Stomach smooth muscle (tissue), 2 donors: ENCODE data around the gene DRAP1.

Source experiments
- H3K27ac ChIP-seq: one replicate; pipeline ENCODE4 v1.7.0; 2013; ENCODE audit warnings: mild to moderate bottlenecking, low read length, inconsistent platforms
- H3K27me3 ChIP-seq, 2 donors: one replicate each; pipeline ENCODE4 v1.7.0; 2013; ENCODE audit warnings: low read length in 2 of 2; ENCODE audit not compliant: insufficient read depth in 2 of 2, control insufficient read depth in 1 of 2
- H3K36me3 ChIP-seq, 2 donors: one replicate each; pipeline ENCODE4 v1.7.0; 2013; ENCODE audit warnings: low read length in 2 of 2; ENCODE audit not compliant: control insufficient read depth in 2 of 2, insufficient read depth in 2 of 2
- H3K4me1 ChIP-seq: one replicate; pipeline ENCODE4 v1.7.0; 2013; ENCODE audit warnings: low read length; ENCODE audit not compliant: control insufficient read depth, insufficient read depth
- H3K4me3 ChIP-seq, 2 donors: one replicate each; pipeline ENCODE4 v1.7.0; 2013; ENCODE audit warnings: low read length in 2 of 2
- H3K9ac ChIP-seq, 2 donors: one replicate each; pipeline ENCODE4 v1.7.0; 2013; ENCODE audit warnings: low read length in 2 of 2, mild to moderate bottlenecking in 1 of 2
- H3K9me3 ChIP-seq, 2 donors: one replicate each; pipeline ENCODE4 v1.7.0; 2013; ENCODE audit warnings: low read length in 2 of 2; ENCODE audit not compliant: control insufficient read depth in 2 of 2
- donor health status: healthy.
- donor health status: Pancreatic carcinoma.

The DRAP1 gene, protein sequence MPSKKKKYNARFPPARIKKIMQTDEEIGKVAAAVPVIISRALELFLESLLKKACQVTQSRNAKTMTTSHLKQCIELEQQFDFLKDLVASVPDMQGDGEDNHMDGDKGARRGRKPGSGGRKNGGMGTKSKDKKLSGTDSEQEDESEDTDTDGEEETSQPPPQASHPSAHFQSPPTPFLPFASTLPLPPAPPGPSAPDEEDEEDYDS

DNA sequence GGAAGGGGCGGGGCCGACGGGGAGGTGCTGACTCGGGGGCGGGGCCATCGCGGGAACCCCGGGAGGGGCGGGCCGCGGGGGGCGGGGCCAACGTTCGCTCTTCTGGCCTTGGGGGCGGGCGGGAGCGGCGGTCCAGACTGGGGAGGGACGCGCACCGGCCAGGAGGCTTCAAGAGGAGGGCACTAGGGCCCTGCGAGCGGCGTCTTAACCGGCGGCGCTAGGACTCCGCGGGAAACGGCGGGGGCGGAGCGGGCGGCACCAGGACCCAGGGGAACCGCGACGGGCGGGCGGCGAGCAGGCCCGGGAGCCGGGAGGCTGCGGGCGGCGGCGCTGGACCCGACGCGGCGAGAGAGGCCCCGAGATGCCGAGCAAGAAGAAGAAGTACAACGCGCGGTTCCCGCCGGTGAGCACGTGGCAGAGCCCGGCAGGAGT lies at the start of gene DRAP1:
DRAP1 (plus strand) TSS at position 286 of the 432 bp plus-strand sequence; CDS start at position 362, 76 bp downstream.
- Histone ChIP-seq H3K27ac (peak within 1 kb of the TSS; percentile 92), H3K36me3 (peaks cover 13 to 14% of the 10 kb centered on the region in 2 donors), H3K27me3 (no peaks in the 10 kb centered on the region), H3K9ac (peak within 1 kb of the TSS; percentile 81 to 97), H3K4me3 (peak within 1 kb of the TSS; percentile 84 to 96), H3K9me3 (no peaks in the 10 kb centered on the region), H3K4me1 (peaks cover 49% of the 10 kb centered on the region)

DNA sequence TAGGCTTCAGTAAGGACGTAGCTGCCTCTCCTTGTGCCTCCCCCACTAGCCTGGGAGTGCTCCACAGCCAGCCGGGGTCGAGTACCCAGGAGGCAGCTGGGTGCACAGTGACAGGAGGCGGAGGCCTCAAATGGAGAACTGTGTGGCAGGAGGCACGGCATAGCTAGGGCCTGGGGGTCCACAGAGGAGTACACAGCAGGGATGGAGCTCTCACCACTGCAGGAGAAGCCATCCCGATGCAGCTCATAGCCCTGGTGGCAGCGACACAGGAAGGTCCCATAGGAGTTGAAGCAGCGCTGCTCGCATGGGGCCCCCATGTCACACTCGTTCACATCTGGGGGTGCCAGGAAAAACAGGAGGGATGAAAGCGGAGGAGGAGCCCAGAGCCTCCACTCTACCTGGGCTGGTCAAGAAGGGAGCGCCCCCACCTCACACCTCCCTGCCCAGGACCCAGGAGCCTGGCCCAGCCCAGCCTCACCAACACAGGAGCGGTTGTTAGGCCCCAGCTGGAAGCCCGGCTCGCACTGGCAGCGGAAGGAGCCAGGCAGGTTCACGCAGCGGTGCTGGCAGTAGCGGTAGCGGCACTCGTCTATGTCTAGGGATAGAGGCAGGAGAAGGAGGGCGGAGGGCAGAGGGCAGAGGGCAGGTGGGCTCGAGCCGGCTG lies 49.5 kb upstream of the DRAP1 start:
- H3K9me3 ChIP-seq, result no peaks in the 10 kb centered on the region
- H3K9ac ChIP-seq, result no peak overlapping the region
- H3K36me3 ChIP-seq, result peaks cover 36 to 40% of the 10 kb centered on the region in 2 donors
- peaks cover 44% of the 10 kb centered on the region for H3K4me1 ChIP-seq
- no peaks in the 10 kb centered on the region for H3K27me3 ChIP-seq
- H3K4me3 ChIP-seq, result no peak overlapping the region
- H3K27ac ChIP-seq, result peak overlapping the region; percentile 89

DNA sequence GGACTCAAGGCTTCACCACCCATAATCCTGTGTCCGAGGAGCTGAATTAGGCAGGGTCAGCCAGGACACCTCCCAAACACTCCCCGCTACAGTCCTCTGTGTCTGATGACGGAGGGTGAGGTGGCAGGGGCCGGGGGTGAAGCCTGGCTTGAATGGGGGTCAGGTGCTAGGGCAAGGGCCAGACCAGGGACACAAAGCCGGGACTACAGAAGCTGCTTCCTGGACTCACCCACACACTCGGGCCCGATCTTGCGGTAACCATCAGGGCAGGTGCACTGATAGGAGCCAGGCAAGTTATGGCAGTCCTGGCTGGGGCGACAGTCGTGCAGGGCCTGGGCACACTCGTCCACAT lies 48.9 kb upstream of the DRAP1 start:
- Histone ChIP-seq H3K9ac (no peak overlapping the region), H3K4me1 (peaks cover 44% of the 10 kb centered on the region), H3K36me3 (peaks cover 31 to 35% of the 10 kb centered on the region in 2 donors), H3K9me3 (no peaks in the 10 kb centered on the region), H3K4me3 (peak overlapping the region in 1 of 2 donors; percentile 15), H3K27ac (peak overlapping the region; percentile 89), H3K27me3 (no peaks in the 10 kb centered on the region)

DNA sequence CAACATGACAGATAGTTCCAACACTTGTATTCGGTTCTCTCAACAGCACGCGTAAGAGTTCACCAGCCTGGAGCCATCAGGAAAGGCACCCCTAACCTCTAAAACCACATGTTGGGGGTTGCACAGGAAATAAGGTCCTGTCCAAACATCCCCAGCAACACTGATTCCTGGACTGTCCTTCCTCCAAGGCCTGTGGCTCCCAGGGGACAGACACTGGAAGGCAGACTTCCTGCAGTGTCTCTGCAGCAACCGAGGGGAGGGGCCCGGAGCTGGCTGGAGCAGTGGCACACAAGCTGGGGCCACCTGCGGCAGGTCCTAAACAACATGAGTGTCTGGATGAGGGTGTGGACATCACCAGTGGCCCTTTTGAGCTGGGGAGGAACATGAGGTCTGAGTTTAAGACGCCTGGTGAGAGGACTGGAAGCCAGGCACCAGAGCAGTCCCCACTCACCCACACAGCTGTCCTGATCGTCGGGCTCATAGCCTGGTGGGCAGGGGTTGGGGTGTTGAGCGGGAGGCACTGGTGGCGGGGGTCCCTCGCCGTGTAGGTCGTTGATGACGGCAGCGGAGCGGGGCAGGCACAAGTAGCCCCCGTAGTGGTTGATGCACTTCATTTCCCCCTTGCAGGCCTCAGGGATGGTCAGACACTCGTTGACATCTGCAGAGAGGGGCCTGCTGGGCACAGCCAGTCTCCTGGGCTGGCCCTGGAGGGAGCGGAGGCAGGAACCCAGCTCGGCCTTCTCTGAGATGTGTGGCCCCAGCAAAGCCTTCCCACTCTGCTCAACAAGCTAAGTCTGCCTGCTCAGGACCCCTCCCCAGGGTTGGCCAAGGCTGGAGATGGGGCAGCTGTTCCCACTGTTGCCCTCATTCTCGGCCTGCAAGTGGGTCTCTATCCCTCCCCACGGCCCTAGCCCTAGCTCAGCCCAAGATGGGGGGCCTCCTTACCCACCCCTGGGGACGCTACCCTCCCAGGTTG lies 48.2 kb upstream of the DRAP1 start:
- Histone ChIP-seq H3K4me3 (peak overlapping the region; percentile 73 to 88), H3K9ac (peak overlapping the region; percentile 88 to 89), H3K36me3 (peaks cover 28% of the 10 kb centered on the region in 2 donors), H3K4me1 (peaks cover 44% of the 10 kb centered on the region), H3K9me3 (no peaks in the 10 kb centered on the region), H3K27ac (peak overlapping the region; percentile 89), H3K27me3 (no peaks in the 10 kb centered on the region)

DNA sequence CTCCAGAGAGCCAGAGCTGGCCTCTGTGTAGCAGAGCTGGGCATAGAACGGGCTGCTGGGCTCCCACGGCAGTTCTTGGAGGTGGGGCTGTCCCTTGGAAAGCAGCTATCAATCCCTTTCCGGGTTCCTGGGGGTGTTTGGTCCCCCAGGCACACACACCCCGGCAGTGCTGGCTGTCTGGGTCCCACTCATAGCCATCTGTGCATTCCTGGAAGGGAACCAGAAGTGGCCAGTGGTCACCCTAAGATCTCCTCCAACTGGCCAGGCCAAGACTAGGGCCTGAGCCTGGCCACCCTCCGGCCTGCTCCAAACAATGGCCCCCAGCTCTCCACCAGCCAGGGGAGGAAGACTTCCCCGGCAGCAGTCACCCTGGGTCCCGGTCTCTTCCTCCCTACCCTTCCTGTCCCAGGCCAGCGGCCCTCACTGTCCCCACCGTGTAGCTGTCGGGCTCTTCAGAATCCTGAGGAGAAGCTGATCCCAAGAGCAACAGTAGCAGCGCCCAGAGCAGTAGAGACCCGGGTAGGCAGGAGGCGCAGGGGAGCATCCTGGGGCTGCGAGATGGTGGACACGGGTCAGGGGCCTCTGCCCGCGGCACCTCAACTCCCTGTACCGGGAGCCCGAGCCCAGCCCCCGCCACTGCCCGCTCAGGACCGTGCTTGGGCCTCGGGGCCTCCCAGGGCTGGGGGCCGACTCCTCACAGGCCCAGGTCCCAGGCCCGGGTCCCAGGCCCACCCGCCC lies 47.2 kb upstream of the DRAP1 start:
- Histone ChIP-seq H3K27me3 (no peaks in the 10 kb centered on the region), H3K27ac (peak overlapping the region; percentile 89), H3K4me3 (peak overlapping the region; percentile 73 to 88), H3K36me3 (peaks cover 23 to 25% of the 10 kb centered on the region in 2 donors), H3K9ac (peak overlapping the region; percentile 88 to 89), H3K4me1 (peaks cover 44% of the 10 kb centered on the region), H3K9me3 (no peaks in the 10 kb centered on the region)

DNA sequence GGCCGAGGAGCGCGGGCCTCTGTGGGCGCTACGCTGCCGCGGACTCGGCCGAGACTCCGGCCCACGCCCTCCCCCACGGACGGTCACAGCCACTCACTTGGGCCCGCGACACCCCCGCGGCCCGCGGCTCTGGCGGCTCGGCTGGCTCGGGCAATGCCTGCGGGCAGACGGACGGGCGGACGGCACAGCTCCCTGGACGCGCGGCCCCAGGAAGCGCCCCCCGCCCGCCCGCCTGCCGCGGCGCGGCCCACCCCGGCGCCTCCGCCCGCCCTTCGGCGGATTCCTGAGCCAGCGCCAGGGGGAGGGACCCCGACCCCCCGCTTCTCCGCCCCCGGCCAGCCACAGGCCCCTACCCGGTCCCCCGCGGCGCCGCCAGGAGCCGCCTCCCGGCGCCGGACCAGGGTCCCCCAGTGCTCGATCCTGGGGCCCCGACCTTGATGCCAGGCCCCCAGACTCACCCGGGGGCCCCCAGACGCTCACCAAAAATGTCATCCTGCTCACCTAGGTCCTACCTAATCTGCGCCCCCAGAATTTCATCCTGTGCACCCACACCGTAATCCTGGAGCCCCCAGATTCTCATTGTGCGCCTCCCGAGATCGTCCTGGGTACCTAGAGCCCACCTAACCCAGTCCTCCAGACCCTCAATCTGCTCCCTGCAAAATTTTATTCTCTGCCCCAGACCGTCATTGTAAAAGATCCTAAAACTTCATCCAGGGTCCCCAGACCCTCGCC lies 46.5 kb upstream of the DRAP1 start, which contains the start of gene EFEMP2:
EFEMP2 (minus strand) TSS at position 215 of the 732 bp plus-strand sequence. CDS start 446 bp downstream, outside the sequence.
- Histone ChIP-seq H3K9ac (peak within 1 kb of the TSS; percentile 88 to 89), H3K4me3 (peak within 1 kb of the TSS; percentile 77 to 88), H3K36me3 (peaks cover 20% of the 10 kb centered on the region in 2 donors)

DNA sequence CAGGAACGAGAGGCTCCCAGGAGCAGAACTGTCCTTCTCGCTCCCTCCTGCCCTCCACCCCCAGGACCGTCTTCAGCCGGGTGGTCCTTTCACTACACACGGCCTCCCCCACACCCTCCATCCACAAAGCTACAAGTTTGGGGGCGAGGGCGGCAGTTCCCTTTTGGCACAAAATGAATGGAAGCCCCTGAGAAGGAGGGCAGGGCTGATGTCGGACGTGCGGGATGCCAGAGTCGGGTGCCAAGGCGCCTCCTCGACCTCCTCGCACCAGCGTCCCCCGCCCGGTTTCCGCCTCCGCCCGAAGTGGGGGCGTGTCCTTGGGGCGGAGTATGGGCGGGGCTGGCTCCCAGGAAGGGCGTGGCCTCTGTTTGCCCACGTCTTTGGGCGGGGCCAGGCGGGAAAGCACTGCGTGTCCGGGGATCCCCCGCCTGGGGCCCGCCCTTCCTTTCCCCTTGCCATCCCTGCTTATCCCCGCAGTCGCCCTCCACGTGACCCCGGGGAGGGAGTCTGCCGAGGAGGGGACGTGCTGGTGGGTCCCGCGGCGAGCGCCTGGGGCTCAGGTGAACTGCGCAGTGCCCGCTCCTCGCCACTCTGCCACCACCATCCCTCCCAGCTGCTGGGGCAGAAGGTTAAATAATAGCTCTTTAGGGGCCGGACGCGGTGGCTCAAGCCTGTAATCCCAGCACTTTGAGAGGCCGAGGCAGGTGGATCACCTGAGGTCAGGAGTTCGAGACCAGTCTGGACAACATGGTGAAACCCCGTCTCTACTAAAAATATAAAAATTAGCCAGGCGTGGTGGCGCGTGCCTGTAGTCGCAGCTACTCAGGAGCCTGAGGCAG lies 45.7 kb upstream of the DRAP1 start:
- H3K4me3 ChIP-seq, result peak overlapping the region; percentile 77 to 88
- peaks cover 39% of the 10 kb centered on the region for H3K4me1 ChIP-seq
- H3K27me3 ChIP-seq, result no peaks in the 10 kb centered on the region
- H3K27ac ChIP-seq, result peak overlapping the region; percentile 89
- H3K9me3 ChIP-seq, result no peaks in the 10 kb centered on the region
- H3K36me3 ChIP-seq, result peaks cover 14 to 16% of the 10 kb centered on the region in 2 donors
- peak overlapping the region; percentile 74 to 89 for H3K9ac ChIP-seq

More for the DNA sequence above, 46.5 kb upstream of the DRAP1 start, which contains the start of gene EFEMP2:
- no peaks in the 10 kb centered on the region for H3K9me3 ChIP-seq
- H3K27ac ChIP-seq, result peak within 1 kb of the TSS; percentile 89
- peaks cover 44% of the 10 kb centered on the region for H3K4me1 ChIP-seq
- H3K27me3 ChIP-seq, result no peaks in the 10 kb centered on the region

DNA sequence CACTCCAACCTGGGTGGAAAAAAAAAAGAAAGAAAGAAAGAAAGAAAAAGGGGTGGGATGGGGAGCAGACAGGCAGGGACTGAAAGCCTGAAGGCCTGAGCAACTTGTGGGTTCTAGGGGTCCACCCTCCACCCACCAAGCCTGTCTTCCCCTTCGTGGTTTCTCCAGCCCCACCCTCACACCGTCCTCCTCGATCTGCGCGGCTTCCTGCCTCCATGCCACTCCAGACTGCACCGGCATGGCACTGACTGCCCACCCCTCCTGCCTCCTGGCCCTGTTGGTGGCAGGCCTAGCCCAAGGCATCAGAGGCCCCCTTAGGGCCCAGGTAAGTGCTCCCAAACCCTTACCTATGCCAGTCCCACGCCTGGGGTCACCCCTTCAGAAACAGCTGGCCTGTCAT lies 39.6 kb upstream of the DRAP1 start, which contains the start of gene CTSW:
CTSW (plus strand) TSS at position 221 of the 400 bp plus-strand sequence; CDS start at position 239, 18 bp downstream.
- Histone ChIP-seq H3K4me3 (no peak within 1 kb of the TSS), H3K27me3 (no peaks in the 10 kb centered on the region), H3K36me3 (peaks cover 14 to 16% of the 10 kb centered on the region in 2 donors), H3K9ac (no peak within 1 kb of the TSS), H3K9me3 (no peaks in the 10 kb centered on the region), H3K27ac (no peak within 1 kb of the TSS), H3K4me1 (peaks cover 6% of the 10 kb centered on the region)

DNA sequence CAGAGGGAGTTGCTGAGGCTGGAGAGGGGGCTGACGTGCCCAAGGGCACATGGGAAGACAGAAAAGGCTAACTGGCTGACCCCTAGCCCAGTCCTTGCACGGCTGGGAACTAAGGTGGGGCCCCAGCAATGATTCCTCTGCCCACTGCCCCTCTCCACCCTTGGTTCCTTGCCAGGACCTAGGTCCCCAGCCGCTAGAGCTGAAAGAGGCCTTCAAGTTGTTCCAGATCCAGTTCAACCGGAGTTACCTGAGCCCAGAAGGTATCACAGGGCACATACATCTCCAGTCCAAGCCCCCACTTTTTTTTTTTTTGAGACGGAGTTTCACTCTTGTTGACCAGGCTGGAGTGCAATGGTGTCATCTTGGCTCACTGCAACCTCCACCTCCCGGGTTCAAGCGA lies 39.2 kb upstream of the DRAP1 start:
- Histone ChIP-seq H3K9ac (no peak overlapping the region), H3K27me3 (no peaks in the 10 kb centered on the region), H3K4me1 (peaks cover 10% of the 10 kb centered on the region), H3K4me3 (no peak overlapping the region), H3K27ac (no peak overlapping the region), H3K36me3 (peaks cover 14 to 16% of the 10 kb centered on the region in 2 donors), H3K9me3 (no peaks in the 10 kb centered on the region)
